ENCODE data around the gene C19orf85. TPM values are rescaled to one million over a fixed set of nuclear protein-coding genes. Genes with fewer than 3 reads are reported as not detected.

The C19orf85 gene
- total and polyA plus RNA-seq, 2 donors (not counting 1 experiment from before 2014, with no cell fraction given): not detected

GRCh38 chr19:55457683-55458457, 6.7 kb downstream of the C19orf85 start:
- no peak overlapping the region for H3K9ac ChIP-seq (ENCODE audit: insufficient read depth, low read length)
- H3K79me2 ChIP-seq (ENCODE audit: control insufficient read depth, insufficient read depth, low read length): no peaks in the 10 kb centered on the region
- no peaks in the 10 kb centered on the region for H3K27me3 ChIP-seq (ENCODE audit: control insufficient read depth, insufficient read depth, low read length)
- no peak overlapping the region for H3K4me3 ChIP-seq (replicated peaks in 1 of 4; ENCODE audit: control extremely low read depth in 1 of 4, insufficient read depth in 1 of 4, low read depth in 3 of 4, low read length in 4 of 4)
- H3K27ac ChIP-seq (ENCODE audit: insufficient read depth, low read length): no peak overlapping the region
- H3K4me2 ChIP-seq (ENCODE audit: extremely low read depth, insufficient read depth, low read length): no peak overlapping the region
- no peak for DNase-seq (ENCODE audit: low read depth in 2 of 2)
- H2AFZ ChIP-seq (ENCODE audit: low read length): no peak overlapping the region
- peaks cover 8% of the 10 kb centered on the region for H3K4me1 ChIP-seq (ENCODE audit: control insufficient read depth, extremely low read depth, insufficient read depth, low read length)
- no peak for TF ChIP-seq EZH2 (IDR thresholded peaks at IDR 0.05; ENCODE audit: low read length, missing control alignments)
- peaks cover 2% of the 10 kb centered on the region for H3K36me3 ChIP-seq (ENCODE audit: control insufficient read depth, insufficient read depth, low read length)
- H4K20me1 ChIP-seq (ENCODE audit: control insufficient read depth, extremely low read depth, insufficient read depth, low read length): no peaks in the 10 kb centered on the region
- H3K9me3 ChIP-seq (ENCODE audit: control insufficient read depth, insufficient read depth, low read depth, low read length): no peaks in the 10 kb centered on the region

GRCh38 chr19:55456347-55456746, 8.2 kb downstream of the C19orf85 start:
- peaks cover 8% of the 10 kb centered on the region for H3K4me1 ChIP-seq (ENCODE audit: control insufficient read depth, extremely low read depth, insufficient read depth, low read length)
- no peak overlapping the region for H2AFZ ChIP-seq (ENCODE audit: low read length)
- H3K36me3 ChIP-seq (ENCODE audit: control insufficient read depth, insufficient read depth, low read length): peaks cover 2% of the 10 kb centered on the region
- no peak for DNase-seq (ENCODE audit: low read depth in 2 of 2)
- H3K4me3 ChIP-seq (replicated peaks in 1 of 4; ENCODE audit: control extremely low read depth in 1 of 4, insufficient read depth in 1 of 4, low read depth in 3 of 4, low read length in 4 of 4): no peak overlapping the region
- H3K4me2 ChIP-seq (ENCODE audit: extremely low read depth, insufficient read depth, low read length): no peak overlapping the region
- no peak overlapping the region for H3K27ac ChIP-seq (ENCODE audit: insufficient read depth, low read length)
- H3K9ac ChIP-seq (ENCODE audit: insufficient read depth, low read length): no peak overlapping the region
- H3K79me2 ChIP-seq (ENCODE audit: control insufficient read depth, insufficient read depth, low read length): no peaks in the 10 kb centered on the region
- H3K27me3 ChIP-seq (ENCODE audit: control insufficient read depth, insufficient read depth, low read length): peaks cover 9% of the 10 kb centered on the region
- TF ChIP-seq CTCF (conservative IDR thresholded peaks at IDR 0.05 in 1 of 2, IDR thresholded peaks at IDR 0.05 in 1 of 2; ENCODE audit: low read depth in 1 of 2, low read length in 2 of 2) (no peak), EZH2 (IDR thresholded peaks at IDR 0.05; ENCODE audit: low read length, missing control alignments) (no peak)
- H3K9me3 ChIP-seq (ENCODE audit: control insufficient read depth, insufficient read depth, low read depth, low read length): no peaks in the 10 kb centered on the region
- H4K20me1 ChIP-seq (ENCODE audit: control insufficient read depth, extremely low read depth, insufficient read depth, low read length): no peaks in the 10 kb centered on the region

- Histone ChIP-seq H3K79me2 (ENCODE audit: control insufficient read depth, insufficient read depth, low read length) (no peaks in the 10 kb centered on the region), H3K9me3 (ENCODE audit: control insufficient read depth, insufficient read depth, low read depth, low read length) (no peaks in the 10 kb centered on the region), H2AFZ (ENCODE audit: low read length) (no peak overlapping the region)
These were observed 8.8 kb downstream of the C19orf85 start for GRCh38 chr19:55455576-55456235.

More at GRCh38 chr19:55455576-55456235, 8.8 kb downstream of the C19orf85 start:
- Histone ChIP-seq H3K36me3 (ENCODE audit: control insufficient read depth, insufficient read depth, low read length) (peaks cover 2% of the 10 kb centered on the region), H3K4me1 (ENCODE audit: control insufficient read depth, extremely low read depth, insufficient read depth, low read length) (peaks cover 4% of the 10 kb centered on the region), H3K27me3 (ENCODE audit: control insufficient read depth, insufficient read depth, low read length) (peaks cover 11% of the 10 kb centered on the region), H3K4me2 (ENCODE audit: extremely low read depth, insufficient read depth, low read length) (no peak overlapping the region), H3K27ac (ENCODE audit: insufficient read depth, low read length) (no peak overlapping the region), H4K20me1 (ENCODE audit: control insufficient read depth, extremely low read depth, insufficient read depth, low read length) (no peaks in the 10 kb centered on the region), H3K9ac (ENCODE audit: insufficient read depth, low read length) (no peak overlapping the region), H3K4me3 (replicated peaks in 1 of 4; ENCODE audit: control extremely low read depth in 1 of 4, insufficient read depth in 1 of 4, low read depth in 3 of 4, low read length in 4 of 4) (no peak overlapping the region)
- TF ChIP-seq CTCF (conservative IDR thresholded peaks at IDR 0.05 in 1 of 2, IDR thresholded peaks at IDR 0.05 in 1 of 2; ENCODE audit: low read depth in 1 of 2, low read length in 2 of 2) (no peak), EZH2 (IDR thresholded peaks at IDR 0.05; ENCODE audit: low read length, missing control alignments) (no peak)
- no peak for DNase-seq (ENCODE audit: low read depth in 2 of 2)

All from fibroblast of lung (primary cell).